NCI-H526 (cell line): ENCODE results near the gene TUBA1B.
A peak's percentile ranks its signal among the peaks of the same experiment; 100 is the strongest.

ENCODE experiments used
- DNase-seq, 2 experiments: peaks; one replicate each; lab custom pipeline; 2025; lab: John Stamatoyannopoulos, UW

Gene TUBA1B

GRCh38 chr12:49126852-49127763 lies 4.1 kb downstream of the TUBA1B start:
- DNase-seq = no peak

- DNase-seq = peak; percentile 7 to 49
Measured at GRCh38 chr12:49121047-49121696, 10.0 kb downstream of the TUBA1B start.

- DNase-seq = no peak
Measured at GRCh38 chr12:49111206-49111605, 20.0 kb downstream of the TUBA1B start.

DNA sequence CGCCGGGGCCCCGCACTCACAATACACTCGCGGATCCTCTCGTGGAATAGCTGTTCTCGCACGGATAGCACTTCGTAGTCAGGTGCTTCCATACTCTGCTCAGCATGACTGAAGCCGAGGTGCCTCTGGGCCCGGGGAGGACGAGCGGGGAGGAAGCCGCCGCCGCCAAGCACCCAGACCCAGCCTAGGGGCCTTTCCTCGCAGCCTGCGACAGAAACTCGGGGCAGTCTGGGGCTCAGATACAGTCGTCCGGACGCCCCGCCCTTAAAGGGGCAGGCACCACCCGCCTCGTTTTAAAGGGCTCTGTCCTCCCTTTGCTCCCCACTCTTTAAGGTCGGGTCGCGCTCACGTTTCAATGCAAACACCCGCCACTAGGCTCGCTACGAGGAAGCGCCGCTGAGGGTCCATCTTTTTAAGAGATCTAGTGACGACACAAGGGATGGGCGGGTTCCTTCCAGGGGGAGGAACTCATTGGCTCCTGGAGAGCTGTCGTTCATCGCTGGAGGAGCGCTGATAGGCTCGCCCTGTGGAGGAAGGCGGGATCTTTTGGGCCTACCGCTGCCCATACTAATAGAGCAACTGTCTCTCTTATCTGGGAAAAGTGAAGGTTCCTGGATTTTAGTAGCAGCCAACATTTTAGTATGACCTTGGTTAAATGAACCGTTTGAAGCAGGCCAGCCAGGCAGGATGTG lies 20.6 kb downstream of the TUBA1B start, which contains the start of gene LMBR1L:
LMBR1L (minus strand) TSS at position 384 of the 692 bp plus-strand sequence; CDS start at position 92, 292 bp downstream.
- peak; percentile 97 to 99 for DNase-seq

- DNase-seq = peak in 1 of 2 experiments; percentile 38
Measured at GRCh38 chr12:49109641-49110463, 21.3 kb downstream of the TUBA1B start.

DNA sequence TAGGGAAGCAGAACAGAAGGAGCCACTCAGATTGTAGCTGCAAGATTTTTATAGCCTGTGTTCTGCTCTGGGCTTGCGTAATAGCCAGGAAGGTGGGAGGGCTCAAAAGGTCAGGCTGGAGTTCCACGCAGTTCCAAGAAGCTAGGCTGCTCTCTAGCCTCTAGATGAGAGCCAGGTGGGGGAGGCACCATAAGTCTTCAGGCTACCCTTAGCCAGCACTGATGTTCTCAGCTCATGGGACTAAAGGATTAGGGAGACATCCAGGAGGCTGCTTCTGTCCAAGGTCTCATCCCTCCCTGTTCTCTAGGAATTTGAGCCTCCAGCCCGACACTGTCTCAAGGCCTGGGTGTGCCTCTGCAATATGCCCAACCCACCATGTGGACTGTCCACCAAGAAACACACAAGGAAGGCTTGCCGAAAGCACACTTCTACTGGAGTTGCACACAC lies 22.2 kb downstream of the TUBA1B start:
- DNase-seq = no peak

DNA sequence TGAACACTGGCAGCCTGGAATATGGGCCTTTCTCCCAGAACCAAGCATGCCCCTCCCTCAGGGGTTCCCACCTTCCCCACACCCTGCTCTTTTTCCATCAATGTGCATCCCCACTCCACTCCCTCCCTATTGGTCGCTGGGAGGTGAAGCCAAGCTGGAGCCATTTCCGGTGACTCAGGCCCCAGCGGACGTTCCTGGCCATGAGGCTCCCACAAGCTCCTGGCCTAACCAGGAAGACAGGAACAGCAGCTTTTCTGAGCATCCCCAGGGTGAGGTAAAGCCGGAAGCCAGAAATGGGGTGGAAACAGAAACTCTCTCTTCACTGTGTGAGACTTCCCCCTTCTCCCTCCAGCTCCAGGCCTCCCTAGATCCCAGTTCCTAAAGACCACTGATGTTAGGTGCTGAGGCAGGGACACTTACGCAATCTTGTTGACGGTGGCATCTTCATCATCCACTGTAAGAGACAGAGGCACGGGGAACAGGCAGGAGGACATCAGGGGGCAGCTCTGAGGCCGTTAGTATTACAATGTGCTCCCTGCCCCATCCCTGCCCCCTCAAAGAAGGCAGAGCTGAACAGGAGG lies 25.6 kb downstream of the TUBA1B start:
- no peak for DNase-seq

DNA sequence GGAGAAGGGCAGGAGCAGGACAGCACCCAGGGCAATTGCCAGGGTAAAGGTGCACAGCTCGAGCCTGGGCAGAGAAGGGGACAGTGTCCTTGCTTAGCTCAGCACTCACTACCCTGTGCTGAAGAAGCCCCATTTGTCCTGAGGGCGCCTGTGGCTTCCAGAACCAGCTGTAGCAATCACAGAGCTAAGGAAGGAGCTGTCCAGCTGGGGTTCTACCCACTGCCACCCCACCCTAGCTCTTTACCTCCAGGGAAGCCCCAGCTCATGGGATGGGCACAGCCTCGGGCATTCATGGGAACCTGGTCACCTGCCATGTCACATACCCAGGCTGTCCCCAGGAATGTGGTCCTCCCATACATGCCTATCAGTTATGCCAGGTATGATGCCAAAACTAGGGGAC lies 26.4 kb downstream of the TUBA1B start:
- no peak for DNase-seq

- DNase-seq = no peak
Measured at GRCh38 chr12:49100380-49100779, 30.8 kb downstream of the TUBA1B start.

- DNase-seq = no peak
Measured at GRCh38 chr12:49098703-49099102, 32.5 kb downstream of the TUBA1B start.

- DNase-seq = peak in 1 of 2 experiments; percentile 60
Measured at GRCh38 chr12:49098035-49098451, 33.2 kb downstream of the TUBA1B start.

- DNase-seq = no peak
Measured at GRCh38 chr12:49097381-49097780, 33.8 kb downstream of the TUBA1B start.

- no peak for DNase-seq
Measured at GRCh38 chr12:49094975-49095365, 36.2 kb downstream of the TUBA1B start.

DNA sequence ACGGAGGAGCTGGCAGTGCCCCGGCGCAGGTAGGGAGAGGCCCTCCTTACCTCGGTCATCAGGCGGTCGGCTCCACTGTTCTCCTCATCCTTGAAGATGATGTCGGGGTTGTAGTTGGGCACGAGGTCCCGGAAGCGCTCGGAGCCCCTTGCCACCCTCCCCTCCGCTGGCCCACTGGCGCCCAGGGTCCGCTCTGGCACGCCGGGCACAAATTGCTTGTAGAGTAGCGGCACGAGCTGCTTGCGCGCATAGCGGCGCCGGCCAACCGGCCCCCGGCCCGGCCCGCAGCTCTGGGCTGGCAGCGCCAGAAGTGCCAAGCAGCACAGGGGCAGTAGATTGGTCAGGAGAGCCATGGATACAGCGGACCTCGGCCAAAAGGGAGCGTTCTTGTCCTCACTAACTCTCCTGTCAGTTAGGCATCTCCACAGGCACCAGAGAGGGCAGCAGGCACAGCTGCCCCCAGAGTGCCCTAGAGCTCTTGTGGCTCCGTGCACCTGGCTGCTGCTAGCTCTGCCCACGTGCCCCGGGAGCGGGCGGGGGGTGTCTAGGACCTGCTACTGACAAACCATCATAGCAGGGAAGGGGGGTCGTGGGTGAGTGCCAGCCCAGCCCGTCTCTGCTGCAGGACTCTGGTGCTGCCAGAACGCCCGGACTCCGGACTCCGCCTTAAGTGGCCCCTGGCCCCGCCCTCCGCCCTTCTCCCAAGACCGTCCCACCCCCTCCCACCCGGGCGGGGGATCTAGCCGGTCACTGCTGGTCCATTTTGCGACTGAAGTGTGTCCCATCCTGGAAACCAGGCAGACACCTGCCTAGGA lies 36.8 kb downstream of the TUBA1B start, which contains the start of gene DHH:
DHH (minus strand) TSS at position 642 of the 815 bp plus-strand sequence; CDS start at position 353, 289 bp downstream.
- DNase-seq = peak in 1 of 2 experiments; percentile 46

GRCh38 chr12:49093792-49094159 lies 37.4 kb downstream of the TUBA1B start:
- peak in 1 of 2 experiments; percentile 33 for DNase-seq

DNA sequence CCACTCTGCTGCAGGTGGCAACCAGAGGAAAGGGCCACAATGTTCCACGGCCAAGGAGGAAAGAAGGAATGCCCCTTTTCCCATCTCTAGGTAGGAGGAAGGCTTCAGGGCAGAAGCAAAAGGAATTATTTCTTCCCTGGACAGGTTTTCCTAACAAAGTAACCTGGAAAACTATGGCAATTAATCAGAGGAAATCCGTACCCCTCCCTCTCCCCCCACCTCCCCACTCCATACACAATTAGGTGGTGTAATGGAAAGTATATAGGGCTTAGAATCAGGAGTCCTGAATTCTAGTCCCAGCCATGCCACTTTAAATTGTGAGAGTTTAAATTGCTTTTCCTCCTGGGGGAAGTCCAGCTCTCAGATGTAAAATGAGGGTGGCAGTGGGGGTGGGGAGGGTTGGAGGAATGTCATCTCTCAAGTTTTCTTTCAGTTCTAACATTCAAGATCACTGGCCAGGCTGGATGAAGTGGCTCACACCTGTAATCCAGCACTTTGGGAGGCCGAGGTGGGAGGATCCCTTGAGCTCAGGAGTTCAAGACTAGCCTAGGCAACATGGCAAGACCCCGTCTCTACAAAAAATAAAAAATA lies 38.3 kb downstream of the TUBA1B start:
- no peak for DNase-seq

DNA sequence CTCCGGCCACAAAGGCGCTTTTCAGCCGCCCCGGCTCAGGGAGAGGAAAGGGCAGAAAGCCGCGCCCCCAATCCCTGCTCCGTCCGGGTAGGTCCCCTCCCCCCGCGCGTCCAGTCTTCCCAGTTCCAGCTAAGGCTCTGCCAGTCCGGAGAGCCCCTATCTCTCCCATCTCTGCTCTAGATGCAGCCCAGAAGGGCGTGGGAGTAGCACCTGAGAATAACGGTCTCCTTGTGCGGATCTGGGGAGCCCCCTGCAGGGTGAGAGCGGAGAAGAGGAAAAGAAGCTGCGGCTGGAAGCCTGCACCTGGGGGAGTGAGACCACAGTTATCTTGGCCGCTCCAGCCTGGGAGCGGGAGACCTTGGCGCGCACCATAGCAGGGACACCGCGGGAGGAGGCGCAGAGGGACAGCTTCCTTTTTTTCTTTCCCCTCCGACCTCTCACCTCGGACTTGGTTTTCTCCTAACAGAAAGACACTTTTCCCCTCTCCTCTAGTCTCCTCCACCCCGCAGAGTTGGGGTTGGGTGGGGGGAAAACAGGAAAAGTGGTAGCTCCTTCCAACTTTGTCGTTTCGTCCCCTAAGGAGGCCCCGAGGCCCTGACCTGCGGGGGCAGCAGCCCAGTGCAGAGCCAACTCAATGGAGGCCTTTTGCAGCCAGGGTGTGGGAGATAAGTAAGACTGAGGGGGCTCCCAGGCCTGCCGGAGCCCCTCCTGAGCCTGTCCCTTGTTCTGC lies 38.9 kb downstream of the TUBA1B start:
- peak in 1 of 2 experiments; percentile 75 for DNase-seq

DNA sequence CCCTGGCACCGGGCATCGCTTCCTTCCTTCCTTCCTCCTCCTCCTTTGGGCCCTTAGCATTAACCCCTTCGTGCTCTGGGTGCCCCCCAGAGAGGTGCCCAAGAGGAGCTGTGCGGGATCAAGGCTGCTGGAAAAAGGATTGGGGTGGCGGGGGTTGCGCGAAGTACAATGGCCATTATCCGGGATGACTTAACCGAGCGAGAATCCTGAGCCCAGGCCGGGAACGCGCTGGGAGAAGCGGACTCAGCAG lies 39.4 kb downstream of the TUBA1B start:
- DNase-seq = no peak
